Fibroblast of peridontal ligament (primary cell): Measurements from ENCODE around the gene DSP.

Experiments used
- DNase-seq: peaks from one replicate; pipeline ENCODE4 v3.0.0-alpha.2; 2010; ENCODE audit errors: extremely low read depth

Gene DSP

DNA sequence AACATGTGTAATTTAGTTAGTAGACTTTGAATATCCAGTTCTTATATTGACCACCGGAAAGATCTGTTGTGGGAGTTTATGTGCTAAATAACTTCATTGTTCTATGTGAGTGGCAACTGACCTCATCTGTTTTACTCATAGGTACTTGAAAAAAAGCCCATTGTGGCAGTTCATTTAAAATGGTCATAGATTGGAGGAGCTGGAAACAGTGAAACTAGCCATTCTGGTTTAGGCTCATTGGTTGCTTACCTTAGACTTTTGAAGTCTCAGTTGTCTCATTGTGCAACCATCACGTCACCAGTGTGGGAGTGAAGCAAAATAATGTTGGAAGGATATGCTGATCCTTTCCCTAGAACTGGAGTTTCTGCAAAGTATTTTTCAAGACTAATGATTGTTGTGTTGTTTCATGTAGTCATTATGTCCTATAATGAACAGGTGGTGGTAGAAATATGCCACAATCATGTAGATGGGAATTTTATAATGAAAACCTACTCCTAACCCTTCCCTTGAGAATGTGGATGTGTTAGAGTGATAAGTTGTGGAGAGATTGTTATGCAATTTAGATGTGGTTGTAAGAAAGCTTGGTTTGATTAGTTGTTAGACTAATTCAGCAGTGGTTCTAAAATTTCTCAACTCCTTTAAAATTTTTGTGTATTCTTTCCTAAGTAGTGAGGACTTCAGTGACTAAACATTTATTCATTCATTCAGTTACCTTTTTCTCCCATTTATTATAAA lies 18.3 kb downstream of the DSP start:
- no peak for DNase-seq

DNA sequence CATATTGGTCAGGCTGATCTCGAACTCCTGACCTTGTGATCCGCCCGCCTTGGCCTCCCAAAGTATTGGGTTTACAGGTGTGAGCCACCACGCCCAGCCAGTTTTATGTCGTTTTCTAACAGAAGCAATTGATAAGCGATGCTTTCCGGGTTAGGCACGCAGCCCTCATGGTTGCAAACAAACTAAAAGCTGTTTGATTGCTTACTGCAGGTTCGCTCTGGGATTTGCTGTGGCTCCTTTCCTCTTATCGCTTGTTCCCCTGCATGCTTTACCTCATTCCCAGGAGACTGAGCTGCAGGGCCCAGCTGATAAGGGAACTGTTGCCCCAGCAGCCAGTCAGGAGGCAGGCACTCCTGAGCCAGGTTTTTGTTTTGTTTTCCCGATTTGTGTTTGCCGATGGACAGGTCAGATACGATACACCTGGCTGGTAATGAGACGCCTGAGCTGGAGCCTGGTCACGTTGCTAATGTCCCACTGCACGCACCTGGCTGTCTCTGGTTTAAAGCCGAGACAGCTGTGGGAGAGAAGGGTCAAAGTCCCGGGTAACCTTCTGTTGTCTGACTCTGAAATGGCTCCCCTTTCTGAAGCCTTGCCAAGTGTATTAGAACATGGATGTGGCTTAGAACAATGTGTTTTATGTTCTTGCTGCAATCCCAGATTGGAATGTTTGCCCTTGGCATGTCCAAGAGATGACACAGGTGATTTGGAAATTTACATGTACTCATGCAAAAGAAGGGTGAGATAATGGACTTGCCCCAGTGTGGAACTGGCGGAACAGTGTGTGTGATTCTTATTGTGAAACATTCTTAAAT lies 19.9 kb downstream of the DSP start:
- DNase-seq, result no peak

DNA sequence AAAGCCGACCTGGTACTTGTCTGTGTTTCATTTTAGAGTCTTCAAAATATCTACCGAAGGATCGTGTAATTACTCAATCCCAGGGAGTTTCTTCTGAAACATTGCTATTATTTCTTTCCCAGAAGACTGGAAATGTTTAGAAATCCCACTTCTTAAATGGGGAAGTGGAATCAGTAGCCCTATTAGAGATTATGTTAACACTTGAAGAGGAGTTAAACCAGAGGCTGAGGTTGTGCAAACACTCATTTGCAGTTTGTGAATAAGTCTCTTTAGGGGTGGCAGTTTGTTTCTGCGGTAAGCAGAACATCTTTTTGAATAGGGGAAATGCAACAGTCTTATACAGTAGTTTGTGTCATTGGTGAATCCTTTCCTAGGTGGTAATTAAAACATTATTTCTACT lies 21.3 kb downstream of the DSP start:
- no peak for DNase-seq

DNA sequence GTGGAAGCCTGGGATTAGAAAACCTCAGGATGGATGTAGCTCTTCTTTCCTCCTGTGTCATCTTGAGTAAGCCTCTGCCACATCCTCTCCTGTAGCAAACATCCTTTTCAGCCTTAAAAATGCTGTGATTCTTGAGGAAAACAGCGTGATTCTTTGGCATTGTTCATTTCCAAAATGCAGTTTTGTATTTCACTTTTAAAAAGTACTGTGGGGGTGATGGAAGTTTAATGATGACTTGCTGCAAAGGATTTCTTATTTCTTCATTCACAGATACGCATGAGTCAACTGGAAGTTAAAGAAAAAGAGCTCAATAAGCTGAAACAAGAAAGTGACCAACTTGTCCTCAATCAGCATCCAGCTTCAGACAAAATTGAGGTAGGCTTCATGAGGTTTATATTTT lies 24.6 kb downstream of the DSP start:
- DNase-seq, result peak; percentile 69

DNA sequence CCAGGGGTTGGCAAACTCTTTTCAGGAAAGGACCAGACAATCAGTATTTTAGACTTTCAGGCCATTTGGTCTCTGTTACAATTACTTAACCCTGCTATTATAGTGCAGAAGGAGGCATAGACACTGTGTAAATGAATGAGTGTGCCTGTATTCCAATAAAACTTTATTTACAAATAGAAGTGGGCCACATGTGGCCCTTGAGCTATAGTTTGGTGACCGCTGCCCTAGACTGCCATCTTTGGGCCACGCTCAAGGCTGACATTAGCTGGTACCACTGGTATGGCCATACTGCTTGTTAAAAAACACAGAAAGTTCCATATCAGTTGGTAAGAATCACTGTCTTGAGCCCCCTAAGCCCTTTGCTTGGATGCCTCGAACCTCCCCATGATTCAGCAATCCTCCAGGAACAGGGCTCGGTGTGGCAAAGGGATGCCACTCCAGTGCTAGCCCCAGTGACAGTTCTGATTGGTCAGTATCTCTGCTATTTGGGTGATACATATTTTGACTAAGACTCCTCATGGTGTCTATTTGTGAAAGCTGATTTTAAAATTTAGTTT lies 25.2 kb downstream of the DSP start:
- no peak for DNase-seq

DNA sequence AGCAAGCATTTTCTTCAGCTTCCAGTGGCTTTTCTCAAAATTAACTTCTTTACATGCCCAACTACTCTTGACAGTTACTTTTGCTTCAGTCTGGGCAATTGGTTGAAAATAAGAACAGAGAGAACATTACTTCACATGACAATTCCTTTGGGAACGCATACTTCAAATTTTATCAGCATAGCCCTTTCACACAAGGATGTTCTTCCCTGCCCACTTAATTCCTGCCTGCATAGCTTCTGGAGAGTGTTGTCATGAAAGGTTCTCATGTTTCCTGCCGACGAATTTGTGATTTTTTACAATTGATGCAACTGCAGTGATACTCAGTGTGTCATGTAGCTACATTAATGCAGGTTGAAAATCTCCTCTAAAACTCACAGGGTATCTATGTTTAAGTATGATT lies 26.6 kb downstream of the DSP start:
- DNase-seq, result peak; percentile 95

DNA sequence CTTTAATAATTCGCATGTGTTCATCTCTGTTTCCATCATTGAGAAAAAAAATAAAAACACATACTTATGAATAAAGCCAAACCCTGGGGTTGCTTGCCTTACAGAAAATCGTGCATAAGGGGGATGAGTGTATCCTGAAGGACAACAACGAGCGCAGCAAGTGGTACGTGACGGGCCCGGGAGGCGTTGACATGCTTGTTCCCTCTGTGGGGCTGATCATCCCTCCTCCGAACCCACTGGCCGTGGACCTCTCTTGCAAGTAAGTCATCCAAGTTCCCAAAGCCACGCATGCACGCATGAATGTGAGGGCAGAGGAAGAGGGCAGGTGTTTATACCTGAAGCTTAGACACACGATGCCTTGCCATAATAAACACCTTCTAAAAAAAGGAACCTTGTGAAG lies 27.6 kb downstream of the DSP start:
- no peak for DNase-seq

DNA sequence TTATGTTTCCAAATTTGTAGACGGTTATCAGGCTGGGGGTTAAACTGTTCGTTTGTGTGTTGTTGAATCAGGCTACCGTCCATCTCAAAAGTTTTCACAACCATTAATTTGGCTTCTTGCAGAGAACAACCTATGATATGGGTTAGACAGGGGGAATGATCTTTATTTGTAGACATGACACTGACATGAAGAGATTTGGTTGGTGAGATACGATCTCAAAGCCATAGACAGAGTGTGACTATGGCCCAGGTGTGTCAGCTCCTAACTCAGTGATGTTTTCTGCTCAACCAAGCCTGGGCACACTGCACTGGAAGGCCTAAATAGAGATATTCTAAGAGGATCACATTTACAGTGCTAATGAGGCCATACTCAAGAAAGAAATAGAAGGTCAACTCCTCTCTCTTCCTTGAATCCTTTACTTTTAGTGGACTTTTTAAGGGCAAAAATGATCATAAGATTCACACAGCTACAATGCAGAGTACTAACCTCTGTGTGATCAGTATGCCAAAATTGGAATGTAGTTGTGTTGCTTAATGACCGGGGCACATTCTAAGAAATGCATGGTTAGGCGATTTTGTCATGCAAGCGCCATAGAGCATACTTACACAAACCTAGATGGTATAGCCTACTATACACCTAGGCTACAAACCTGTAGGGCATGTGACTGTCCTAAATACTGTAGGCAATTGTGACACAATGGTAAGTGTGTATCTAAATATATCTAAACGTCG lies 30.9 kb downstream of the DSP start:
- DNase-seq, result no peak

DNA sequence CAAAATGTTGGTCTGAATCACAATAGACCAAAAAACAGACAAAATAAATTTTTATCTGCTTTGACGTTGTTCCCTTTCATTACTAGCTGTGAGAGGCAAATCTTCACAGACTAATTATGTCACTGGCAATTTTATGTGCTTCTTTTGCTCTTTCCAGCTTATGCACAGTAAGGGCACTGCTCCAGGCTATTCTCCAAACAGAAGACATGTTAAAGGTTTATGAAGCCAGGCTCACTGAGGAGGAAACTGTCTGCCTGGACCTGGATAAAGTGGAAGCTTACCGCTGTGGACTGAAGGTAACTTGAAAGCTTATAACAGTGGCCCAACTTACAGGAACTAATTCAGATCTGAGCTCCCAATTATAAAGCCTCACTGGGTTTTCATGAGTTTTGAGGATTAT lies 33.0 kb downstream of the DSP start:
- DNase-seq, result no peak

DNA sequence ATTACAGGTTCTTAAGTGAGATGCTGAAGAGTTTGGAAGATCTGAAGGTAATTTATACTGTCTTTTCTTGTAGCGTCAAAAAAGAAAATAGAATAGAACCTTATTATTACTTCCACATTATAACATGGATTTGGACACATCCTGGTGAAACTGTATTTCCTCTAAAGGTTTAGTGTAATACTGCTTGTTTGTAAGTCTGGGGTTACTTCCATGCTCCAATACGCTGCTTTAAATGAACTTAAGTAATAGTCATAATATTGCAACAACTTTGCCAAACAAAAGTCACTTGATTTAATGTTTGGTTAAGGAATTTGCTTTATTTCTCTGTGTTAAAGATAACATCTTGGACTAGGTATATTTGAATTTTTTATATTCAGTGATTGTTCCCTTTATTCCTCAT lies 37.0 kb downstream of the DSP start:
- no peak for DNase-seq

DNA sequence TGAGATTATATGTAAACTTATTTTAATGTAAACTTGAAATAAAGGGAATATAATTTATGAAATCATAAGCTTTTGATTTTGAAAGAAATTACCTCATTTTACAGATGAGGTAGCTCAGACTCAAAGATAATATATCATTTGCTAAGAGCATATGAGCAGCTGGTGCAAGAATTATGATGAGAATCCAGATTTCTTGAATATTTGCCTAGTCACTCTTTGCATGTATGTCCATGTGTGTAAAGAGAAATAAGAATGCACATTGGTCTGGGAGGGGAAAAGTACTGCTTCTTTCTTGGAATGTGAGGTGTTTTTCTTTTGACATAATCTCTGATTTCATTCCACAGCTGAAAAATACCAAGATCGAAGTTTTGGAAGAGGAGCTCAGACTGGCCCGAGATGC lies 37.5 kb downstream of the DSP start:
- DNase-seq, result no peak

DNA sequence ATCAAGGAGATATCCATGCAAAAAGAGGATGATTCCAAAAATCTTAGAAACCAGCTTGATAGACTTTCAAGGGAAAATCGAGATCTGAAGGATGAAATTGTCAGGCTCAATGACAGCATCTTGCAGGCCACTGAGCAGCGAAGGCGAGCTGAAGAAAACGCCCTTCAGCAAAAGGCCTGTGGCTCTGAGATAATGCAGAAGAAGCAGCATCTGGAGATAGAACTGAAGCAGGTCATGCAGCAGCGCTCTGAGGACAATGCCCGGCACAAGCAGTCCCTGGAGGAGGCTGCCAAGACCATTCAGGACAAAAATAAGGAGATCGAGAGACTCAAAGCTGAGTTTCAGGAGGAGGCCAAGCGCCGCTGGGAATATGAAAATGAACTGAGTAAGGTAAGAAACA lies 38.4 kb downstream of the DSP start:
- DNase-seq, result no peak

DNA sequence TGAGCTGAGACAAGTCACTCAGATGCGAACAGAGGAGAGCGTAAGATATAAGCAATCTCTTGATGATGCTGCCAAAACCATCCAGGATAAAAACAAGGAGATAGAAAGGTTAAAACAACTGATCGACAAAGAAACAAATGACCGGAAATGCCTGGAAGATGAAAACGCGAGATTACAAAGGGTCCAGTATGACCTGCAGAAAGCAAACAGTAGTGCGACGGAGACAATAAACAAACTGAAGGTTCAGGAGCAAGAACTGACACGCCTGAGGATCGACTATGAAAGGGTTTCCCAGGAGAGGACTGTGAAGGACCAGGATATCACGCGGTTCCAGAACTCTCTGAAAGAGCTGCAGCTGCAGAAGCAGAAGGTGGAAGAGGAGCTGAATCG lies 39.1 kb downstream of the DSP start:
- DNase-seq, result no peak

DNA sequence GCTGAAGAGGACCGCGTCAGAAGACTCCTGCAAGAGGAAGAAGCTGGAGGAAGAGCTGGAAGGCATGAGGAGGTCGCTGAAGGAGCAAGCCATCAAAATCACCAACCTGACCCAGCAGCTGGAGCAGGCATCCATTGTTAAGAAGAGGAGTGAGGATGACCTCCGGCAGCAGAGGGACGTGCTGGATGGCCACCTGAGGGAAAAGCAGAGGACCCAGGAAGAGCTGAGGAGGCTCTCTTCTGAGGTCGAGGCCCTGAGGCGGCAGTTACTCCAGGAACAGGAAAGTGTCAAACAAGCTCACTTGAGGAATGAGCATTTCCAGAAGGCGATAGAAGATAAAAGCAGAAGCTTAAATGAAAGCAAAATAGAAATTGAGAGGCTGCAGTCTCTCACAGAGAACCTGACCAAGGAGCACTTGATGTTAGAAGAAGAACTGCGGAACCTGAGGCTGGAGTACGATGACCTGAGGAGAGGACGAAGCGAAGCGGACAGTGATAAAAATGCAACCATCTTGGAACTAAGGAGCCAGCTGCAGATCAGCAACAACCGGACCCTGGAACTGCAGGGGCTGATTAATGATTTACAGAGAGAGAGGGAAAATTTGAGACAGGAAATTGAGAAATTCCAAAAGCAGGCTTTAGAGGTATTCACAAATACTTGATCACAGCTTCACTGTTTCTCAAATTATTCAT lies 39.6 kb downstream of the DSP start:
- no peak for DNase-seq

DNA sequence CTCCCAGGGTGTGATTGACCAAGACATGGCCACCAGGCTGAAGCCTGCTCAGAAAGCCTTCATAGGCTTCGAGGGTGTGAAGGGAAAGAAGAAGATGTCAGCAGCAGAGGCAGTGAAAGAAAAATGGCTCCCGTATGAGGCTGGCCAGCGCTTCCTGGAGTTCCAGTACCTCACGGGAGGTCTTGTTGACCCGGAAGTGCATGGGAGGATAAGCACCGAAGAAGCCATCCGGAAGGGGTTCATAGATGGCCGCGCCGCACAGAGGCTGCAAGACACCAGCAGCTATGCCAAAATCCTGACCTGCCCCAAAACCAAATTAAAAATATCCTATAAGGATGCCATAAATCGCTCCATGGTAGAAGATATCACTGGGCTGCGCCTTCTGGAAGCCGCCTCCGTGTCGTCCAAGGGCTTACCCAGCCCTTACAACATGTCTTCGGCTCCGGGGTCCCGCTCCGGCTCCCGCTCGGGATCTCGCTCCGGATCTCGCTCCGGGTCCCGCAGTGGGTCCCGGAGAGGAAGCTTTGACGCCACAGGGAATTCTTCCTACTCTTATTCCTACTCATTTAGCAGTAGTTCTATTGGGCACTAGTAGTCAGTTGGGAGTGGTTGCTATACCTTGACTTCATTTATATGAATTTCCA lies 43.9 kb downstream of the DSP start:
- no peak for DNase-seq

DNA sequence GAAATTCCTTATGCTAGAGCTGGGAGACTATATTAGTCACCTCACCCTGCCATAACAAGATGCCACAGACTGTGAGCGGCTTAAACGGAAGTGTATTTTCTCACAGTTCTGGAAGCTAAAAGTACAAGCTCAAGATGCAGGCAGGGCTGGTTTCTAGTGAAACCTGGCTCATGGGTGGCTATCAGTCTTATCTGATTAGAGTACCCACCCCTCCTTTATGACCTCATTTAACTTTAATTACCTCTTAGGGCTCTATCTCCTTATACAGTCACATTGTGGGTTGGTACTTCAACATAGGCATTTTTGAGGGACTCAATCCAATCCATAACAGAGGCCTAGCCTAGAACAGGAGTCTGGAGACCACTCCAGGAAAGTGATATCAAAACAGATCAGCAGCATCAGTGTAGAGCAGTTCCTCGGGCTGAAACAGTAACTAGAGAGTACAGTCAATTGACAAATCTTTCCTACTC lies 46.2 kb downstream of the DSP start:
- DNase-seq, result peak; percentile 24

DNA sequence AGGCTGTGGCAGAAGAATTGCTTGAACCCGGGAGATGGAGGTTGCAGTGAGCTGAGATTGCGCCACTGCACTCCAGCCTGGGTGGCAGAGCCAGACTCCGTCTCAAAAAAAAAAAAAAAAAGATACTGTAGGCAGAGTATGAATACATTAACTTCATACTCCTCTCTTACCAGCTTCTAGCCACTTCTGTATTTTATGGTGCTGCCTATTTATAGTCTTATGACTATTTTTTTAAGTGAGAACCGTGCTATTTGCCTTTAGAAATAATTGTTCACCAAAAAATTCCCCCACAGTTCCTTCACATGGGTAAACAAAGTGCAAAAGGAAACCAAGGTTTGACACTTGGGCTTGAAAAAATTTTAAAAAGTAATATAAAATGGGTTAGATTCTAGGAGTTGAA lies 47.0 kb downstream of the DSP start:
- no peak for DNase-seq

DNA sequence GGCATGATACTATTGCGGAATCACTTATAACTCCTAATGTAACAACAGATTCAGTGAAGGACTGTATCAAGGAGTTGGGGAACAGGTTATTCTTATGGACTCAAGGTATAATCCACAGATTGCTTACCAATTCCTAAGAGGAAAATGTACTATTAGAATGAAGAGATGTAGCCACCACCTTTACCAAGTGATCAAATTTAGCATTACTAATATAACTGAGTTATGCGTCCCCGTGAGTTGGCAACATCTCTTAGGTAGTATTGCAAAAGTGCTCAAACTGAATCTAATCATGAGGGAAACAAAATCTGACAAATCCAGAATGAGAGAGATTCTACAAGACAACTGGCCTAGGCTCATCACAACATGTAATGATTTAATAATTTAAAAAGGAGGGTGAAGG lies 47.8 kb downstream of the DSP start:
- no peak for DNase-seq

DNA sequence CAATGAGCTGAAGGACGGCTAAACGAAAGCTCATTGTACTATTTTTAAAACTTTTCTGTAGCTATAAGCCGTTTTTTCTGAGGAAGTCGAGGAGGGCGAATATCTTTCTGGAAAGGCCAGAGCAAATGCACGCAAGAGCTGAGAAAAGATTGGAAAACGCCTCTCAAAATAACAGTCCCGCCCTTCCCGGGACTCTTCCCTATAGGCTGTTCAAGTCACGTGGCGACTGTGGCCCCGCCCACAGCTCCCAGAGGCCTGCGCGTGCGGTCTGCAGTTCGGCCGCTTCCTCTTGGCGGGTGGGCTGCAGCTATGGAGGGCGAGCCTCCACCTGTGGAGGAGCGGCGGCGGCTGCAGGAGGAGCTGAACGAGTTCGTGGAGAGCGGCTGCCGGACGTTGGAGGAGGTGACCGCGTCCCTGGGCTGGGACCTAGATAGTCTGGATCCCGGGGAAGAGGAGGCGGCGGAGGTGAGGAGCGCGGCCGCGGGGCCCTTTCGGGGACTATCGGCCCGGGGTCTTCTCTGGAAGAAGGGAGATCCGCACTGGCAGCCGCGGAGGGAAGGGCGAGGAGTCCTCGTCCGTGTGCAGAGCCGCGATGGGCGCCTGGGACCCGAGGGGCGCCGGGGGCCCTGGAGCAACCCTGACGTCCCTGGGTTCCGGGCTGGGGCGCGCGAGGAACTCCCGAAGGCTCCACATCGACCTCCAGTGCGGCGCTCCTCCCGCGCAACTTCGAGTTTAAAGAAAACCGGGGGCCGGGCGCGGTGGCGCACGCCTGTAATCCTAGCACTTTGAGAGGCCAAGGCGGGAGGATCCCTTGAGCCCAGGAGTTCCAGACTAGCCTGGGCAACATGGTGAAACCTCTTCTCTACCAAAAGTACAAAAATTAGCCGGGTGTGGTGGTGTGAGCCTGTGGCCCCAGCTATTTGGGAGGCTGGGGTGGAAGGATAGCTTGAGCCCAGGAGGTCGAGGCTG lies 48.8 kb downstream of the DSP start, which contains the start of gene SNRNP48:
SNRNP48 (plus strand) TSS at position 250 of the 969 bp plus-strand sequence; CDS start at position 310, 60 bp downstream.
- peak; percentile 91 for DNase-seq

DNA sequence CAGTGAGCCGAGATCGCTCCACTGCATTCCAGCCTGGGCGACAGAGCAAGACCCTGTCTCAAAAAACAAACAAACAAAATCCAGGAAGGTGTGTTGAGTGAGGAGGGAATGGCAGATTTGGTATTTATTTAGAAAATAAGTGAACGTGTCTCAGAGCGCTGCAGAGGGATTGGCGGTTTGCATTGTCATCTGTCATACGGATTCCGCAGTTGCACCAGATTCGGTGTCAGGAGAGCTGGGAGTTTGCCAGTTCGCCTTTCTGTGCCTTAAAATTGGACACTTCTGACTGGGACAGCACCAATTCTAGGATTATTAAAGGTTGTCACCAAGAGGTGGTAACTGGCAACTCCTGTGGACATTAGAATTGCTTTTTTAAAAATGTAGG lies 49.4 kb downstream of the DSP start:
- no peak for DNase-seq
